GM18907 (cell line): ENCODE results near the gene ARHGEF40.

Experiments used
- ATAC-seq: cut with Tn5 transposase; IDR thresholded peaks from one replicate; pipeline ENCODE4 v1.9.1; 2021; ENCODE audit warnings: mild to moderate bottlenecking, moderate library complexity; ENCODE audit not compliant: unreplicated experiment

Gene ARHGEF40

DNA sequence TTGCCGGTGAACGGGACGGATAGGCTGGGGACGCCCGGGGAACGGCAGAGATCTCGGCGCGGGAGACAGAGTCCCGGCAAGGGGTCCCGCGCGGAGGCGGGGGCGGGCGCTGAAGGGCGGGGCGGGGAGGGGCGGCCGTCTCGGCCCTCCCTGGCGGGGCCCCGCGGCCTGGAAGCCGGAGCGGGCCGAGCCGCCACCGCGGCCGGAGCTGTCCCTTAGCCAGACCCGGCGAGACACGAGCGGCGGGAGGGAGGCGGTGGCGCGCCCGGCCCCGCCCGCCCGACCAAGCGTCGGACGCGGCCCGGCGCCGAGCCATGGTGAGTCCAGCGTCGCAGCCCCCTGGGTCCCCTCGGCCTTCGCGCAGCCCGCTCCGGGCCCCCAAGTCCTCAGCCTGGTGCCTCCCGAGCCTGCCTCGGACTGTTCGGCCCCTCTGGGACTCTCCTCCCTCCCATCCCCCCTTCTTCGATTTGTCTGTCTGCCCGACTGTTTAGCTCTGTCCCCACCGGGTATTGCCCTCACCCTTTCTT is at the start of gene ARHGEF40:
TSS of gene ARHGEF40 (plus strand) at position 222 of the 527 bp plus-strand sequence. CDS start at position 315, 93 bp downstream.
- ATAC-seq: no peak

GRCh38 chr14:21020977-21021545 is 49.0 kb upstream of the ARHGEF40 start:
- ATAC-seq: no peak

DNA sequence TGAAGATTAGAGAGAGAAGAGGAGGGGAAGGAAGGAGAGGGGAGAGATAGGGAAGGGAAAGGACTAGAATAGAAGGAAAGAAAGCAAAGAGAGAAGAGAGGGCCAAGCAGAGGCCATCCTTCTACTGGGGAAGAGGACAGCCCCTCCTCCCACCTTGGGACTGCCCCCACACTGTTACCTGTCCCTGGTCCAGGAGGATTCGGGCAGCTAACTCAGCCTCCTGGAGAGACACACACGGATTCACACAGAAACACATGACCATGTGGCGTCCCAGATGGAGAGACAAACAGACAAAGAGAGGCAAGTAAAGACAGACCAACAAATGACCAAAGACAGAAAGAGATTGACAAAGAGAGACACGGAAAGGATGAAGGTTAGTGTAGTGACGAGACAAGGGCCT is 47.4 kb upstream of the ARHGEF40 start:
- ATAC-seq: no peak

DNA sequence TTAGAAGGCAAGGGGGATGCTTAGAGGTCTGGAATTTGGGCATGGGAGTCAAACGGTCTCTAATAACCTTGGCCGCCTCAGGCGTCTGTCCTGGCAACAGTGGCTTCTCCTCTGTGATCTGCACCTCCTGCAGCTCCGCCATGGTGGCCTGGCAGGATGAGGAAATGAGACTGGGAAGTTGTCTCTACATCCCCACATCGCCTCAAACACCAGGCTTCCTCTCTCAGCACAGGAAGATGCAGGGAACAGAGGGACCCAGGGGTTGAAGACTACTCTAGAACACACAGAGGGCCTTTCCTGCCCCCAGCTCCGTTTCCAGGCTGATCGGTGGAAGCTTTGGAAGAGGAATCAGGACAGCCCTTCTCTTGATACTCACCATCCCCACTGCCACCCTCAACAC is 46.9 kb upstream of the ARHGEF40 start:
- ATAC-seq: no peak

- no peak for ATAC-seq
These were observed 46.1 kb upstream of the ARHGEF40 start for GRCh38 chr14:21023817-21024584.

GRCh38 chr14:21024585-21025370 is 45.3 kb upstream of the ARHGEF40 start, which contains the start of gene NDRG2:
Gene NDRG2 (minus strand): TSS chr14:21025061. CDS start chr14:21023315, 1,746 bp downstream.
- no peak for ATAC-seq

GRCh38 chr14:21025371-21026273 is 44.5 kb upstream of the ARHGEF40 start:
- ATAC-seq: no peak

- ATAC-seq: no peak
These were observed 43.7 kb upstream of the ARHGEF40 start for GRCh38 chr14:21026274-21026987.

DNA sequence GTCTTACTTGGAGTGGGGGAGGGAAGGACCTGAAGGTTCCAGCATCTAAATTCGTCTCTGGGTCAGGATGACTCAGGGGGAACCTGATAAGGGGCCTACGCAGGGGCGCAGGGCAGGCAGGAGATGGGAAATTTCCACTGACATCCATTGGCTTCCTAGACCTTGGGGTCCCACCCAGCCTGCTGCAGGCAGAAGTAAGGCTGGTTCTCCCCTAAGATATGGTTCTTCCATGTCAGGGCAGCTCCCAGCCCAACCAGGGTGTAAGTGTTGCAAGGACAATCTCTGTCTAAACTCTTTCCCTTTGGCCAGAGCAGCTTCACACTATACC is 43.2 kb upstream of the ARHGEF40 start:
- no peak for ATAC-seq

GRCh38 chr14:21029917-21030316 is 40.2 kb upstream of the ARHGEF40 start, which contains the start of gene TPPP2:
Gene TPPP2 (plus strand): TSS chr14:21030217. CDS start chr14:21030582, 365 bp downstream.
- ATAC-seq: no peak

- no peak for ATAC-seq
These were observed 39.6 kb upstream of the ARHGEF40 start for GRCh38 chr14:21030531-21030930.

DNA sequence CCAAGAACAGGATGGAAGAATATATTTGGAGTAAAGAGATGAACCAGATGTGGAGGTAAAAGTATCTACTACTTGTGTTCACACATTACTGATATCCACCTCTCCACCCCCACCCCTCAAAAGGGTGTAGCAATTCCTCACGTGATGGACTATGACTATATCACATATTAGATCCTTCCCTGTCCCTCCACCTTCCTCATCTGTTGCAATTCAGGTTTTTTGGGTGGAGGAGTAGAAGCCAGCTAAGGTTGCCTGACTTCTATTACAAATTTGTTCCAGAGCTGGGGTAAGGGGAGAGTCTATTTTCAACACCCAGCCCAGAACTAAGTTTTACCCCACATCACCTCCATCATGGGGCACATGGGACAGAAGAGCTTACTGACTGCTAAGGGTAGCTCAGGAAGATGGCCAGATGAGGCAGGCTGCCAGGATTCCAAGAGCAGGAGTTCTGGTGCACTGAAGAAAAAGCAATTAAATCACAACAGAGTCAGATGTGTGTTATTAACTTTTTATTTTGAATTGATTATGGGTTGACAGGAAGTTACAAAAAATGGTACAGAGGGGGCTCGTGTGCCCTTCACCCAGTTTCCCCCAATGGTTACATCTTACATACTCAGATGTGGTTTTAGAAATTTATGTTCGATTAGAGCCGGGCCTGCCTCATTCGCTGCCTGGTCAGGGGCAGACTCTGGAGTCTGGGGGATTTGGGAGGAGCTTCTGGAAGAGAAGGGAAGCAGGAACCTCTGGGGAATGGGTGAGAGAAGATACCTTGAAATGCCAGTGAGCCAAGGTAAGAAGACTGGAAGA is 37.6 kb upstream of the ARHGEF40 start:
- no peak for ATAC-seq

- no peak for ATAC-seq
These were observed 36.9 kb upstream of the ARHGEF40 start for GRCh38 chr14:21033133-21033698.

DNA sequence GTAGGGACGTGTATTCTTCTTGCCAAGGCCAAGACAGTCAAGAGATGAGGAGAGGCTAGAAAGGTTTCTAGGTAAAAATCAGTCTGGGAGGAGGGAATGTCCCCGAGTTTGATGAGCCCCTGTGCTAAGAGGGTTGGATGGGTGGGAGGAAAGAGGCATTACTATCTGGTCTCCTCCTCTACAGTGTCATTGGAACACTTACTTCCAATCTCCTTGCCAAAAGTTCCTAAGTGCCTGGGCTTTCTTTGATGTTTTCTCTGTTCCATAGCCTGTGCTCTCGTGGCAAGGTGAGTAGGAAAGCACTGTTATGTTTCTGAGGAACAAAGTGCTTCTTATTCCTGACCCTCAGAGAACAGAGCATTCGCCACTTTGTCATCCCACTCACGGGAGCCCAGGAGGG is 35.4 kb upstream of the ARHGEF40 start, which contains the start of gene RNASE13:
TSS of gene RNASE13 (minus strand) at position 101 of the 400 bp plus-strand sequence. CDS start 519 bp downstream, outside the sequence.
- no peak for ATAC-seq

- ATAC-seq: no peak
These were observed 33.4 kb upstream of the ARHGEF40 start for GRCh38 chr14:21036751-21037150.

DNA sequence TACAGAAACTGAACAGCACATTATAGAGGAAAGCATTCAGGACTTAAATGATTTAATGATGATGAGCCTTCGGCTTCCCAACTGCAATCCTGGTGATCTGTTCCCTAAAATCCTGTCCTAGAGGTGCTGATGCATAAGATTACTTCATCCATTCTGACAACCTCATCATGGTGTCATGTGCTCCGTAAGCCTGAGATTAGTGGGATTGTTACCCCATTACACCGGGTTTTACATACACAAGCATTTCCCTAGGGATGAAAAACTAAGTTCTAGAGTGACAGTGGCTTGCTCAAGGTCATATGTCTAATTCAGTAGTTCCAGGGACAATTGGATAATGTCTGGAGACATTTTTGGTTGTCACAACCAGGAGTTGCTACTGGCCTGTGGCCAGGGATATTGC is 32.9 kb upstream of the ARHGEF40 start:
- ATAC-seq: no peak

GRCh38 chr14:21038441-21039422 is 31.4 kb upstream of the ARHGEF40 start:
- ATAC-seq: no peak
